Spinal cord (tissue), 10 donors: ENCODE measurements around the gene DTNB. TPM values are rescaled to one million over a fixed set of nuclear protein-coding genes. Genes with fewer than 3 reads are reported as not detected.

Source experiments
- DNase-seq, 6 donors: peaks; one replicate each; pipeline versions ENCODE4 v3.0.0 to v3.0.0-alpha.2; 2013 to 2015; ENCODE audit warnings: low spot score in 6 of 6, low read depth in 4 of 6
- H3K27ac ChIP-seq: one replicate; pipeline ENCODE4 v1.5.1; 2013; ENCODE audit warnings: low read depth, low read length, control low read depth
- H3K27me3 ChIP-seq: one replicate; pipeline ENCODE4 v1.6.1; 2013; ENCODE audit warnings: low read length; ENCODE audit not compliant: control insufficient read depth, insufficient read depth
- H3K36me3 ChIP-seq: one replicate; pipeline ENCODE4 v1.6.1; 2013; ENCODE audit warnings: low read length; ENCODE audit not compliant: control insufficient read depth, insufficient read depth
- H3K4me1 ChIP-seq: one replicate; pipeline ENCODE4 v1.6.1; 2013; ENCODE audit warnings: low read length; ENCODE audit not compliant: control insufficient read depth, insufficient read depth
- H3K4me3 ChIP-seq: one replicate; pipeline ENCODE4 v1.5.1; 2013; ENCODE audit warnings: low read depth, low read length, control low read depth
- H3K9me3 ChIP-seq: one replicate; pipeline ENCODE4 v1.6.1; 2013; ENCODE audit warnings: low read length; ENCODE audit not compliant: control insufficient read depth, insufficient read depth
- WGBS: methylation state at CpG from one replicate; pipeline ENCODE4 v1.1.5; 2013; ENCODE audit warnings: missing lambda C conversion rate; ENCODE audit not compliant: insufficient coverage; 5-methylcytosine and 5-hydroxymethylcytosine counted together
- long read RNA-seq, 4 donors: transcript quantifications; one replicate each; lab custom pipeline, GENCODE V29; 2026
- polyA plus RNA-seq, 2 donors: library from polyadenylated mRNA; unstranded; fragments of 120-200 nt; gene quantifications; one replicate each; pipeline ENCODE4 v1.2.1, GENCODE V29; 2013; ENCODE audit not compliant: insufficient read length in 2 of 2
- total RNA-seq, 2 donors: library from RNA; depleted of rRNA in 1 of 2; stranded (reverse); fragments of 120-200 nt in 1 of 2; fragments of >200 nt in 1 of 2; gene quantifications; one replicate each; pipeline versions ENCODE4 v1.2.3 to v1.2.4, GENCODE V29; 2013 to 2014
- donor health status: healthy.

The DTNB gene
- total RNA-seq, result 10 to 100 TPM; 21.1 to 26.0 TPM
- 10 to 100 TPM; 43.0 to 50.8 TPM for polyA plus RNA-seq
- long read RNA-seq, donor 1, result 0 reads
- long read RNA-seq, donor 2, result 0 reads
- long read RNA-seq, donor 3, partial matches to known transcripts, result 0 of 1 reads
- long read RNA-seq, donor 3, other reads (novel, unspliced or antisense), result 0 of 1 reads
- long read RNA-seq, donor 4, partial matches to known transcripts, result 0 of 3 reads
- long read RNA-seq, donor 4, other reads (novel, unspliced or antisense), result 0 of 3 reads

GRCh38 chr2:25673300-25674076, at the start of gene DTNB:
TSS of gene DTNB (minus strand) at chr2:25673577. CDS start at chr2:25652660, 20,917 bp downstream.
- Histone ChIP-seq H3K27me3 (no peaks in the 10 kb centered on the region), H3K27ac (peak within 1 kb of the TSS; percentile 59), H3K4me1 (peaks cover 9% of the 10 kb centered on the region), H3K9me3 (no peaks in the 10 kb centered on the region), H3K4me3 (peak within 1 kb of the TSS; percentile 64), H3K36me3 (no peaks in the 10 kb centered on the region)
- WGBS, result under 1% methylated on average over 90 of the region's 111 CpGs
- DNase-seq, result peak in 5 of 6 donors; percentile 48 to 92 (median 71)

- no peak overlapping the region for H3K27ac ChIP-seq
- no peaks in the 10 kb centered on the region for H3K9me3 ChIP-seq
- no peaks in the 10 kb centered on the region for H3K4me1 ChIP-seq
- no peaks in the 10 kb centered on the region for H3K36me3 ChIP-seq
- no peak for DNase-seq
- no peak overlapping the region for H3K4me3 ChIP-seq
- no CpG with 5 or more reads among the region's 3 CpGs for WGBS
- H3K27me3 ChIP-seq, result no peaks in the 10 kb centered on the region
Measured at GRCh38 chr2:25722224-25722623, 48.8 kb upstream of the DTNB start.

DNA sequence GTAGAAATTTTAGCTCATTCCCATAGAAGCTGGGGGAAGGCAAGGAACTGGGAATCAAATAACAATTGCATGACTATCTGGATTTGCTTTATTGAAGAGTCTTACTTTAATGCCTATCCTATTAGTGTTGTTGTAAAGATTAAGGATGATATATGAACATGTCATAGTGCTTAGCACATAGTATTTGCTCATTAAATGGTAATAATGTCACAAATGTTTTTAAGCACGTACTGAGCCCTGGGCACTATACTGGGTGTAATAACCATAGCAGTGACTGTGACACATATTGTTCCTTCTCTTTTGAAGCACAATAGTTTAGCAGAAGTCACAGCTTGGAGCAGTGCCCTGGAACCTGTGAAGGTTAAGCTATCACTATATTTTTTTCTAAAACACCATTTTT, 47.2 kb upstream of the DTNB start:
- H3K9me3 ChIP-seq, result no peaks in the 10 kb centered on the region
- no peak overlapping the region for H3K27ac ChIP-seq
- 100% methylated on average over 1 of the region's 1 CpG for WGBS
- H3K4me1 ChIP-seq, result no peaks in the 10 kb centered on the region
- no peak overlapping the region for H3K4me3 ChIP-seq
- no peaks in the 10 kb centered on the region for H3K36me3 ChIP-seq
- no peaks in the 10 kb centered on the region for H3K27me3 ChIP-seq
- no peak for DNase-seq

DNA sequence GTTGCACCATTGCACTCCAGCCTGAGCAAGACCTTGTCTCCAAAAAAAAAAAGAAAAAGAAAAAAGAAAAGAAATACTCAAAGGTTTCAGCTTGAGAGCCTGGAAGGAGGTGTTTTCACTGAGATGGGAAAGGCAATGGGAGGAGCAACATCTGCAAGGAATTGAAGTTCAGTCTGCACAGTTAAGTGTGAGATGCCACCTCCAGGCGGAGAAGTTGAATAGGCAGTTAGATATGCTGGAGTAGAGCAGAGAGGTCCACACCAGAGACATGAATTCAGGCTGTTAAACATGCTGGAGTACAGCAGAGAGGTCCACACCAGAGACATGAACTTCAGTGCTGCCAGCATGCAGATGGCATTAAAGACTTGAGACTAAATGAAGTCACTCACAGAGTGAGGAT, 41.4 kb upstream of the DTNB start:
- no peak overlapping the region for H3K4me3 ChIP-seq
- H3K27ac ChIP-seq, result no peak overlapping the region
- H3K4me1 ChIP-seq, result no peaks in the 10 kb centered on the region
- H3K9me3 ChIP-seq, result no peaks in the 10 kb centered on the region
- H3K27me3 ChIP-seq, result no peaks in the 10 kb centered on the region
- H3K36me3 ChIP-seq, result no peaks in the 10 kb centered on the region
- 88% methylated on average over 1 of the region's 1 CpG for WGBS
- no peak for DNase-seq

DNA sequence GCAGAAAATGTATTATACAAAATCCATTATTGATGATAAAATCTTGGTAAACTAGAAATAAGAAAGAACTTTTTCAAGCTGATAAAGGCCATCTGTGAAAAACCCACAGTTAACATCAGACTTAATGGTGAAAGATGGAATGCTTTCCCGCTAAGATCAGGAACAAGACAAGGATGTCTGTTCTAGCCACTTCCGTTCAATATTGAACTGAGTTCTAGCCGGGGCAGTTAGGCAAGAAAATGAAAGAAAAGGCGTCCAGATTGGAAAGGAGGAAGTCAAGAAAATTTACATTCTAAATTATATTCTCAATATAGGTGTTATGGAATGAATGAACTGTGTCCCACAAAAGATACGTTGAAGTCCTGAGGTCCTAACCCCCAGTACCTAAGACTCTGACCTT, 39.1 kb upstream of the DTNB start:
- Histone ChIP-seq H3K4me1 (no peaks in the 10 kb centered on the region), H3K27me3 (no peaks in the 10 kb centered on the region), H3K4me3 (no peak overlapping the region), H3K27ac (no peak overlapping the region), H3K9me3 (no peaks in the 10 kb centered on the region), H3K36me3 (no peaks in the 10 kb centered on the region)
- DNase-seq, result no peak
- WGBS, result no CpG with 5 or more reads among the region's 5 CpGs

DNA sequence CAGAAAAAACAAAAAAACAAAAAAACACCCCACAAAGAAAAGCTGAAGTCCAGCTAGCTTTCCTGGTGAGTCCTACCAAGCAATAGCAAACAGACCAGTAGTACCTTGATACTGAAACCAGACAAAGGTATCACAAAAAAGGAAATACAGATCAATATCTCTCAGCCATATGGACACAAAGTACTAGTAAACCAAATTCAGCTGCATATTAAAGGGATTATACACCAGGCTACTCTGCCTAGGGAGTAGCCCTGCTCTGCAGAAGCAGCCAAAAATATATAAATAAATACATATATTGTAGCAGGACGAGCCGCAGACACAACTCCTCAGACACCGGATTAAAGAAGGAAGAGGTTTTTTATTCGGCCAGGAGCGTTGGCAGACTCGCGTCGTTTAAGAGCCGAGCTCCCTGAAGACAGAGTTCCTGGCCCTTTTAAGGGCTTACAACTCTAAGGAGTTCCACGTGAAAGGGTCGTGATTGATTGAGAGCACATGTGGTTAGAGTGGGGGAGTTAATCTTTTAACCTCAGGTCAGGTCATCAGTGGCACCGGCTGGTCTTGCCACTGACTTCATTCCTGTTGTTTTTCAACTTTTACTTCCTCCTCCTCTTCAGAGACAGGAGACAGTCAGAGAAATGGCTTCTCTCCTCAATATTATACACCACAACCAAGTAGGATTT, 38.4 kb upstream of the DTNB start:
- Histone ChIP-seq H3K27ac (no peak overlapping the region), H3K27me3 (no peaks in the 10 kb centered on the region), H3K4me3 (no peak overlapping the region), H3K36me3 (no peaks in the 10 kb centered on the region), H3K9me3 (no peaks in the 10 kb centered on the region), H3K4me1 (no peaks in the 10 kb centered on the region)
- 49% methylated on average over 9 of the region's 12 CpGs for WGBS
- no peak for DNase-seq

GRCh38 chr2:25710750-25711149, 37.4 kb upstream of the DTNB start:
- DNase-seq, result no peak
- 100% methylated on average over 1 of the region's 3 CpGs for WGBS

DNA sequence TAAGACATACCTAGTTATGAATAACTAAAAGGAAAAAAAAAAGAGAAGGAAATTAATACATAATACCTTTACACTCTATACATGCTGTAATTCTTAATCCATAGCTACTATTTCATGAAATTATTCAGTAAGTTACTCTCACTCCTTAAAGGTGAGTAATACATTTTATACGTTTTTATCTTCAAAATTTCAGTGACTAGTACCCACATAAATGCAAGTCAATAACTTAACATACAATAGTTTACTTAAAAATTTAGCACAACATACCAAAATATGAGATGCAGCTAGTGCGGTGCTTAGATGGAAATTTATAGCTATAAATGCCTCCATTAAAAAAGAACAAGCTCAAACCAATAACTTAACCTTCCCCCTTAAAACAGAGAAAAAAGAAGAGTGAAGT, 36.0 kb upstream of the DTNB start:
- H3K27ac ChIP-seq, result no peak overlapping the region
- WGBS, result no CpG with 5 or more reads among the region's 2 CpGs
- DNase-seq, result no peak
- no peaks in the 10 kb centered on the region for H3K27me3 ChIP-seq
- no peaks in the 10 kb centered on the region for H3K4me1 ChIP-seq
- H3K9me3 ChIP-seq, result no peaks in the 10 kb centered on the region
- no peaks in the 10 kb centered on the region for H3K36me3 ChIP-seq
- no peak overlapping the region for H3K4me3 ChIP-seq

More at GRCh38 chr2:25710750-25711149, 37.4 kb upstream of the DTNB start:
- no peaks in the 10 kb centered on the region for H3K4me1 ChIP-seq
- no peaks in the 10 kb centered on the region for H3K36me3 ChIP-seq
- H3K9me3 ChIP-seq, result no peaks in the 10 kb centered on the region
- no peak overlapping the region for H3K27ac ChIP-seq
- H3K4me3 ChIP-seq, result no peak overlapping the region
- H3K27me3 ChIP-seq, result no peaks in the 10 kb centered on the region

DNA sequence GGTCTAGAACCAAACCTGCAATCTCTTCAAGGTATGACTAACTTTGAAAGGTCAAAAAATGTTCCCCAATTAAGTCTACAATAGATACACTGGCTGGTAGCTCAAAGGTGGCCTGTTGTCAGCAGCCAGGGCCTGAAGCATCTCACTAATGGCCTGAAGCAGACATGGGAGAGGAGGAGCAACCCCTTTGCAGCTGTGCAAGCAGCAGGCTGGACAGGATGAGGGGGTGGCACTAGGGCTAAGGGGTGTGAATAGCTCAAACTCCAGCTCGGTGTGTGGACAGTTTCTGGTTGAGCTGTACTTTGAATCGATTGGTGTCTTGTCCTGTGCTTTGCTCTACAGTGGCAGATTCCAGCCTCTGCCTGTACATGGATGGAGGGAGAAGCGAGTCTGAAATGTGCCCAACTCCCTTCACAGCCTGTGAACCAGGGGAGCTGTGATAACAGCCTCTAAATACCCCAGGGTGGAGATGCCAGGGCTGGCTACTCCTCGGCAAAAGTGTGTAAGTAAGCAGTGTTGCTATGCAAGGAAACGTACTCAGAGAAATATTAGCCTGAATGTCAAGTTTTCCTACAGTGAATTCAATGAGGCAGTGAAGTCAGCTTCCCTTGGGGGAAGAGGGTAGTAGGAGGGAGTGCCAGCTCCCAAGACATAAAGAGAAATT, 34.7 kb upstream of the DTNB start:
- no peak overlapping the region for H3K4me3 ChIP-seq
- peak in 1 of 6 donors; percentile 47 for DNase-seq
- WGBS, result 28% methylated on average over 3 of the region's 5 CpGs
- H3K27me3 ChIP-seq, result no peaks in the 10 kb centered on the region
- H3K36me3 ChIP-seq, result no peaks in the 10 kb centered on the region
- no peak overlapping the region for H3K27ac ChIP-seq
- H3K4me1 ChIP-seq, result no peaks in the 10 kb centered on the region
- H3K9me3 ChIP-seq, result no peaks in the 10 kb centered on the region
